Measurements from ENCODE around the gene SFMBT2.

The SFMBT2 gene

GRCh38 chr10:7146189-7146588 lies 264.6 kb downstream of the SFMBT2 start:
- H3K27me3 ChIP-seq (ENCODE audit: control insufficient read depth in 1 of 2, insufficient read depth in 2 of 2, low read length in 2 of 2) = no peaks in the 10 kb centered on the region
- H3K4me1 ChIP-seq (ENCODE audit: control insufficient read depth in 1 of 2, insufficient read depth in 2 of 2, low read length in 2 of 2) = no peaks in the 10 kb centered on the region
- peaks cover 0 to 3% of the 10 kb centered on the region in 2 donors for H3K9me3 ChIP-seq (ENCODE audit: control insufficient read depth in 1 of 2, low read length in 2 of 2)
- H3K9ac ChIP-seq (ENCODE audit: low read depth in 1 of 2, low read length in 2 of 2) = no peak overlapping the region
- no peak overlapping the region for H3K27ac ChIP-seq (ENCODE audit: low read depth, low read length)
- no peaks in the 10 kb centered on the region for H3K36me3 ChIP-seq (ENCODE audit: control insufficient read depth in 1 of 2, insufficient read depth in 2 of 2, low read length in 2 of 2)
- no peak overlapping the region for H3K4me3 ChIP-seq (ENCODE audit: low read depth in 1 of 2, low read length in 2 of 2)

- H3K36me3 ChIP-seq (ENCODE audit: control insufficient read depth in 1 of 2, insufficient read depth in 2 of 2, low read length in 2 of 2) = no peaks in the 10 kb centered on the region
- no peak overlapping the region for H3K9ac ChIP-seq (ENCODE audit: low read depth in 1 of 2, low read length in 2 of 2)
- H3K27me3 ChIP-seq (ENCODE audit: control insufficient read depth in 1 of 2, insufficient read depth in 2 of 2, low read length in 2 of 2) = no peaks in the 10 kb centered on the region
- no peaks in the 10 kb centered on the region for H3K4me1 ChIP-seq (ENCODE audit: control insufficient read depth in 1 of 2, insufficient read depth in 2 of 2, low read length in 2 of 2)
- H3K4me3 ChIP-seq (ENCODE audit: low read depth in 1 of 2, low read length in 2 of 2) = no peak overlapping the region
- H3K27ac ChIP-seq (ENCODE audit: low read depth, low read length) = no peak overlapping the region
- H3K9me3 ChIP-seq (ENCODE audit: control insufficient read depth in 1 of 2, low read length in 2 of 2) = peaks cover 5% of the 10 kb centered on the region in 2 donors
Observed at GRCh38 chr10:7136016-7136415, 274.8 kb downstream of the SFMBT2 start.

- Histone ChIP-seq H3K9ac (ENCODE audit: low read depth in 1 of 2, low read length in 2 of 2) (no peak overlapping the region), H3K27me3 (ENCODE audit: control insufficient read depth in 1 of 2, insufficient read depth in 2 of 2, low read length in 2 of 2) (no peaks in the 10 kb centered on the region), H3K9me3 (ENCODE audit: control insufficient read depth in 1 of 2, low read length in 2 of 2) (peaks cover 5% of the 10 kb centered on the region in 2 donors), H3K4me1 (ENCODE audit: control insufficient read depth in 1 of 2, insufficient read depth in 2 of 2, low read length in 2 of 2) (no peaks in the 10 kb centered on the region), H3K36me3 (ENCODE audit: control insufficient read depth in 1 of 2, insufficient read depth in 2 of 2, low read length in 2 of 2) (no peaks in the 10 kb centered on the region), H3K4me3 (ENCODE audit: low read depth in 1 of 2, low read length in 2 of 2) (no peak overlapping the region), H3K27ac (ENCODE audit: low read depth, low read length) (no peak overlapping the region)
Observed at GRCh38 chr10:7135188-7135587, 275.6 kb downstream of the SFMBT2 start.

- H3K4me3 ChIP-seq (ENCODE audit: low read depth in 1 of 2, low read length in 2 of 2) = no peak overlapping the region
- no peaks in the 10 kb centered on the region for H3K27me3 ChIP-seq (ENCODE audit: control insufficient read depth in 1 of 2, insufficient read depth in 2 of 2, low read length in 2 of 2)
- H3K36me3 ChIP-seq (ENCODE audit: control insufficient read depth in 1 of 2, insufficient read depth in 2 of 2, low read length in 2 of 2) = no peaks in the 10 kb centered on the region
- peaks cover 5 to 10% of the 10 kb centered on the region in 2 donors for H3K9me3 ChIP-seq (ENCODE audit: control insufficient read depth in 1 of 2, low read length in 2 of 2)
- H3K4me1 ChIP-seq (ENCODE audit: control insufficient read depth in 1 of 2, insufficient read depth in 2 of 2, low read length in 2 of 2) = no peaks in the 10 kb centered on the region
- no peak overlapping the region for H3K27ac ChIP-seq (ENCODE audit: low read depth, low read length)
- H3K9ac ChIP-seq (ENCODE audit: low read depth in 1 of 2, low read length in 2 of 2) = no peak overlapping the region
Observed at GRCh38 chr10:7134448-7134847, 276.4 kb downstream of the SFMBT2 start.

GRCh38 chr10:7133958-7134357 lies 276.9 kb downstream of the SFMBT2 start:
- H3K27ac ChIP-seq (ENCODE audit: low read depth, low read length) = no peak overlapping the region
- H3K27me3 ChIP-seq (ENCODE audit: control insufficient read depth in 1 of 2, insufficient read depth in 2 of 2, low read length in 2 of 2) = no peaks in the 10 kb centered on the region

GRCh38 chr10:7133278-7133677 lies 277.6 kb downstream of the SFMBT2 start:
- no peaks in the 10 kb centered on the region for H3K27me3 ChIP-seq (ENCODE audit: control insufficient read depth in 1 of 2, insufficient read depth in 2 of 2, low read length in 2 of 2)
- no peak overlapping the region for H3K27ac ChIP-seq (ENCODE audit: low read depth, low read length)
- H3K4me3 ChIP-seq (ENCODE audit: low read depth in 1 of 2, low read length in 2 of 2) = no peak overlapping the region
- H3K36me3 ChIP-seq (ENCODE audit: control insufficient read depth in 1 of 2, insufficient read depth in 2 of 2, low read length in 2 of 2) = no peaks in the 10 kb centered on the region
- H3K9ac ChIP-seq (ENCODE audit: low read depth in 1 of 2, low read length in 2 of 2) = no peak overlapping the region
- H3K9me3 ChIP-seq (ENCODE audit: control insufficient read depth in 1 of 2, low read length in 2 of 2) = peaks cover 5 to 10% of the 10 kb centered on the region in 2 donors
- H3K4me1 ChIP-seq (ENCODE audit: control insufficient read depth in 1 of 2, insufficient read depth in 2 of 2, low read length in 2 of 2) = no peaks in the 10 kb centered on the region

More at GRCh38 chr10:7133958-7134357, 276.9 kb downstream of the SFMBT2 start:
- Histone ChIP-seq H3K4me1 (ENCODE audit: control insufficient read depth in 1 of 2, insufficient read depth in 2 of 2, low read length in 2 of 2) (no peaks in the 10 kb centered on the region), H3K9ac (ENCODE audit: low read depth in 1 of 2, low read length in 2 of 2) (no peak overlapping the region), H3K9me3 (ENCODE audit: control insufficient read depth in 1 of 2, low read length in 2 of 2) (peaks cover 5 to 10% of the 10 kb centered on the region in 2 donors), H3K4me3 (ENCODE audit: low read depth in 1 of 2, low read length in 2 of 2) (no peak overlapping the region), H3K36me3 (ENCODE audit: control insufficient read depth in 1 of 2, insufficient read depth in 2 of 2, low read length in 2 of 2) (no peaks in the 10 kb centered on the region)

- Histone ChIP-seq H3K36me3 (ENCODE audit: control insufficient read depth in 1 of 2, insufficient read depth in 2 of 2, low read length in 2 of 2) (no peaks in the 10 kb centered on the region), H3K27me3 (ENCODE audit: control insufficient read depth in 1 of 2, insufficient read depth in 2 of 2, low read length in 2 of 2) (no peaks in the 10 kb centered on the region), H3K4me3 (ENCODE audit: low read depth in 1 of 2, low read length in 2 of 2) (no peak overlapping the region), H3K4me1 (ENCODE audit: control insufficient read depth in 1 of 2, insufficient read depth in 2 of 2, low read length in 2 of 2) (no peaks in the 10 kb centered on the region), H3K27ac (ENCODE audit: low read depth, low read length) (no peak overlapping the region), H3K9me3 (ENCODE audit: control insufficient read depth in 1 of 2, low read length in 2 of 2) (peaks cover 2 to 10% of the 10 kb centered on the region in 2 donors), H3K9ac (ENCODE audit: low read depth in 1 of 2, low read length in 2 of 2) (no peak overlapping the region)
Observed at GRCh38 chr10:7130191-7130911, 280.5 kb downstream of the SFMBT2 start.

GRCh38 chr10:7123774-7124173 lies 287.1 kb downstream of the SFMBT2 start:
- no peak overlapping the region for H3K9ac ChIP-seq (ENCODE audit: low read depth in 1 of 2, low read length in 2 of 2)
- no peaks in the 10 kb centered on the region for H3K27me3 ChIP-seq (ENCODE audit: control insufficient read depth in 1 of 2, insufficient read depth in 2 of 2, low read length in 2 of 2)
- H3K27ac ChIP-seq (ENCODE audit: low read depth, low read length) = no peak overlapping the region
- H3K36me3 ChIP-seq (ENCODE audit: control insufficient read depth in 1 of 2, insufficient read depth in 2 of 2, low read length in 2 of 2) = no peaks in the 10 kb centered on the region
- no peaks in the 10 kb centered on the region for H3K4me1 ChIP-seq (ENCODE audit: control insufficient read depth in 1 of 2, insufficient read depth in 2 of 2, low read length in 2 of 2)
- no peak overlapping the region for H3K4me3 ChIP-seq (ENCODE audit: low read depth in 1 of 2, low read length in 2 of 2)
- H3K9me3 ChIP-seq (ENCODE audit: control insufficient read depth in 1 of 2, low read length in 2 of 2) = no peaks in the 10 kb centered on the region

- Histone ChIP-seq H3K9ac (ENCODE audit: low read depth in 1 of 2, low read length in 2 of 2) (no peak overlapping the region), H3K9me3 (ENCODE audit: control insufficient read depth in 1 of 2, low read length in 2 of 2) (no peaks in the 10 kb centered on the region), H3K36me3 (ENCODE audit: control insufficient read depth in 1 of 2, insufficient read depth in 2 of 2, low read length in 2 of 2) (no peaks in the 10 kb centered on the region), H3K4me3 (ENCODE audit: low read depth in 1 of 2, low read length in 2 of 2) (no peak overlapping the region), H3K27ac (ENCODE audit: low read depth, low read length) (no peak overlapping the region), H3K27me3 (ENCODE audit: control insufficient read depth in 1 of 2, insufficient read depth in 2 of 2, low read length in 2 of 2) (no peaks in the 10 kb centered on the region), H3K4me1 (ENCODE audit: control insufficient read depth in 1 of 2, insufficient read depth in 2 of 2, low read length in 2 of 2) (no peaks in the 10 kb centered on the region)
Observed at GRCh38 chr10:7122561-7122960, 288.3 kb downstream of the SFMBT2 start.

GRCh38 chr10:7121154-7121797 lies 289.6 kb downstream of the SFMBT2 start:
- Histone ChIP-seq H3K9ac (ENCODE audit: low read depth in 1 of 2, low read length in 2 of 2) (no peak overlapping the region), H3K4me3 (ENCODE audit: low read depth in 1 of 2, low read length in 2 of 2) (no peak overlapping the region), H3K9me3 (ENCODE audit: control insufficient read depth in 1 of 2, low read length in 2 of 2) (no peaks in the 10 kb centered on the region), H3K4me1 (ENCODE audit: control insufficient read depth in 1 of 2, insufficient read depth in 2 of 2, low read length in 2 of 2) (no peaks in the 10 kb centered on the region), H3K36me3 (ENCODE audit: control insufficient read depth in 1 of 2, insufficient read depth in 2 of 2, low read length in 2 of 2) (no peaks in the 10 kb centered on the region), H3K27me3 (ENCODE audit: control insufficient read depth in 1 of 2, insufficient read depth in 2 of 2, low read length in 2 of 2) (no peaks in the 10 kb centered on the region), H3K27ac (ENCODE audit: low read depth, low read length) (no peak overlapping the region)
